AG08396 (cell line): ENCODE measurements around the gene TIGD1.
"Not testable (repeated sequence)": the region's sequence is repeated elsewhere in the genome, so short reads cannot be mapped to it uniquely, and the experiment has no call there.

Source experiments
- DNase-seq: peaks from one replicate; pipeline ENCODE4 v3.0.0; 2012; ENCODE audit warnings: low spot score, mixed read lengths

Gene TIGD1

GRCh38 chr2:232539298-232540231 is 10.8 kb downstream of the TIGD1 start, which contains the start of gene CHRNG:
Gene CHRNG, plus strand, starts transcription at chr2:232539692. Its CDS starts 56 bp downstream, at chr2:232539748.
- DNase-seq: no peak

- no peak for DNase-seq
Observed at GRCh38 chr2:232538671-232539070, 11.7 kb downstream of the TIGD1 start.

GRCh38 chr2:232537499-232537898 is 12.9 kb downstream of the TIGD1 start:
- no peak for DNase-seq

- no peak for DNase-seq
Observed at GRCh38 chr2:232537079-232537478, 13.3 kb downstream of the TIGD1 start.

- DNase-seq: no peak
Observed at GRCh38 chr2:232535761-232536530, 14.4 kb downstream of the TIGD1 start.

GRCh38 chr2:232534940-232535651 is 15.3 kb downstream of the TIGD1 start:
- no peak for DNase-seq

- DNase-seq: no peak
Observed at GRCh38 chr2:232533944-232534710, 16.2 kb downstream of the TIGD1 start.

- DNase-seq: not testable (repeated sequence)
Observed at GRCh38 chr2:232532821-232533220, 17.5 kb downstream of the TIGD1 start.

- no peak for DNase-seq
Observed at GRCh38 chr2:232532419-232532818, 17.9 kb downstream of the TIGD1 start.

GRCh38 chr2:232530626-232531260 is 19.6 kb downstream of the TIGD1 start:
- DNase-seq: no peak

- no peak for DNase-seq
Observed at GRCh38 chr2:232529806-232530547, 20.4 kb downstream of the TIGD1 start.

GRCh38 chr2:232528746-232529460 is 21.5 kb downstream of the TIGD1 start:
- no peak for DNase-seq

- no peak for DNase-seq
Observed at GRCh38 chr2:232527905-232528470, 22.4 kb downstream of the TIGD1 start.

- no peak for DNase-seq
Observed at GRCh38 chr2:232526372-232526941, 23.9 kb downstream of the TIGD1 start.

- DNase-seq: peak; percentile 65
Observed at GRCh38 chr2:232525791-232526371, 24.5 kb downstream of the TIGD1 start, which contains the start of gene CHRND. Gene CHRND, plus strand, starts transcription at chr2:232526160. Its CDS starts 56 bp downstream, at chr2:232526216.

GRCh38 chr2:232525199-232525598 is 25.2 kb downstream of the TIGD1 start:
- no peak for DNase-seq

- no peak for DNase-seq
Observed at GRCh38 chr2:232524771-232525170, 25.6 kb downstream of the TIGD1 start.
